IgD-negative memory B cell (primary cell): ENCODE data around the gene AUH. TPM values are rescaled to one million over a fixed set of nuclear protein-coding genes. Genes with fewer than 3 reads are reported as not detected.

Experiments used
- H3K27ac Mint-ChIP-seq, 3 donors: one replicate each; pipeline ENCODE4 v1.8.0; 2020 to 2022; ENCODE audit warnings: mild to moderate bottlenecking in 3 of 3, mixed read lengths in 3 of 3, moderate library complexity in 1 of 3
- H3K27me3 Mint-ChIP-seq: one replicate; pipeline ENCODE4 v1.8.0; 2021; ENCODE audit warnings: mixed read lengths
- H3K36me3 Mint-ChIP-seq: one replicate; pipeline ENCODE4 v1.8.0; 2020; ENCODE audit warnings: mild to moderate bottlenecking, mixed read lengths
- H3K4me1 Mint-ChIP-seq, 3 donors: one replicate each; pipeline ENCODE4 v1.8.0; 2020 to 2022; ENCODE audit warnings: mixed read lengths in 3 of 3, mild to moderate bottlenecking in 1 of 3
- H3K4me3 Mint-ChIP-seq, 4 donors: one replicate each; pipeline ENCODE4 v1.8.0; 2020 to 2022; ENCODE audit warnings: mild to moderate bottlenecking in 4 of 4, mixed read lengths in 4 of 4, moderate library complexity in 3 of 4
- H3K9me3 Mint-ChIP-seq, 3 donors: one replicate each; pipeline ENCODE4 v1.8.0; 2020 to 2021; ENCODE audit warnings: mixed read lengths in 3 of 3, mild to moderate bottlenecking in 1 of 3
- polyA plus RNA-seq: library from polyadenylated mRNA; unstranded; fragments of 300-500 nt; fragmentation: Illumina TruSeq; gene quantifications from one replicate; pipeline ENCODE4 v1.2.3, GENCODE V29; 2021

The AUH gene, protein sequence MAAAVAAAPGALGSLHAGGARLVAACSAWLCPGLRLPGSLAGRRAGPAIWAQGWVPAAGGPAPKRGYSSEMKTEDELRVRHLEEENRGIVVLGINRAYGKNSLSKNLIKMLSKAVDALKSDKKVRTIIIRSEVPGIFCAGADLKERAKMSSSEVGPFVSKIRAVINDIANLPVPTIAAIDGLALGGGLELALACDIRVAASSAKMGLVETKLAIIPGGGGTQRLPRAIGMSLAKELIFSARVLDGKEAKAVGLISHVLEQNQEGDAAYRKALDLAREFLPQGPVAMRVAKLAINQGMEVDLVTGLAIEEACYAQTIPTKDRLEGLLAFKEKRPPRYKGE
- 15.7 TPM for polyA plus RNA-seq

DNA sequence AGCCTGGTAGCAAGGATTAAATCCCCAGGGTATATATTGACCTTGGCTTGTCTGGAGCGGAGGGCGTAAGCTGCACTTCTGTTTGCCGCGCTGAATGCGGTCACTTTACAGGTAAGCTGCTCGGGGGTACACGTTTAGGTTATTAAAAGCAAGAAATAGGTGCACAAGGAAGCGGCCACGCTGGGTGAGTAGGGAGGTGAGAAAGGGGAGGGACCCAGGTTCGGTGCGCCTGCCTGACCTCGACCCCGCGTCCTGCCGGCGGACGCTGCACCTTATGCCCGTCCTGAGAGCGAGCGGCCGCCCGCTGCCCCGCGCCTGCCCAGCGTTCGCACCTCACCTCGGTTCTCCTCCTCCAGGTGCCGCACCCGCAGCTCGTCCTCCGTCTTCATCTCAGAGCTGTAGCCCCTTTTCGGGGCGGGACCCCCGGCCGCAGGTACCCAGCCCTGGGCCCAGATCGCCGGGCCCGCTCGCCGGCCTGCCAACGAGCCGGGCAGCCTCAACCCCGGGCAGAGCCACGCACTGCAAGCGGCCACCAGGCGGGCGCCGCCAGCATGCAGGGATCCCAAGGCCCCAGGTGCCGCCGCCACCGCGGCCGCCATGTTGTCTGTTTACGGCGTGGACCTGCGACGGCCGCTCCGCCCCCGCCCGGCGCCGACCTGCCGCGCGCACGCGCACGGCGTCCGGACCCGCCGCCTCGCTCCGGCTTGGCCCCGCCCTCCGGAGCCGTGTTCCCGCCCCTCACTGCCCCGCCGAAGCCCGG is at the start of gene AUH:
AUH (minus strand) TSS at position 628 of the 760 bp plus-strand sequence; CDS start at position 599, 29 bp downstream.
- Mint-ChIP-seq H3K36me3 (peaks cover 9% of the 10 kb centered on the region), H3K27ac (peak within 1 kb of the TSS; percentile 90 to 95 (median 92)), H3K4me3 (peak within 1 kb of the TSS; percentile 89 to 99 (median 94)), H3K9me3 (no peaks in the 10 kb centered on the region), H3K4me1 (peaks cover 26 to 34% (median 31%) of the 10 kb centered on the region in 3 donors), H3K27me3 (no peaks in the 10 kb centered on the region)

GRCh38 chr9:91411096-91411771 is 49.5 kb upstream of the AUH start:
- Mint-ChIP-seq H3K27ac (peak overlapping the region in 1 of 3 donors; percentile 48), H3K27me3 (peaks cover 2% of the 10 kb centered on the region), H3K9me3 (no peaks in the 10 kb centered on the region), H3K36me3 (peaks cover 2% of the 10 kb centered on the region), H3K4me1 (peaks cover 21 to 33% (median 29%) of the 10 kb centered on the region in 3 donors), H3K4me3 (peak overlapping the region in 3 of 4 donors; percentile 1 to 63 (median 48))

DNA sequence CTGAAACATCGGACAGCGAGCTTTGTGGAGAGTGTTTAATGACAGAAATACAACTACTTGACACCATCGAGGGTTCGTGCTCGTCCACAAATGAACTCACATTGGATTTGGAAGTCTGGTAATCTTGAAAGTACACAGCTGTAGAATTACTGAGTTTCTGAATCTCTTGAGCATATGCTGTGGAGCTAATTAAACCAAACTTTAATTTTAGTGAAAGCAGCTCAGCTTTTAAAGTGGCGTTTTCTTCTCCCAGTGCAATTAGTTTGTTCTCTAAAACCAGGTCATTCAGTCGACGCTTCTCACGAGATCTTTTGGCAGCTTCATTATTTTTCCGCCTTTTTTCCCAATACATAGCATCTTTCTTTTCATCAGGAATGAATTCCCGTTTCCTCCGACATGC is 48.4 kb upstream of the AUH start:
- Mint-ChIP-seq H3K4me1 (peaks cover 18 to 30% (median 26%) of the 10 kb centered on the region in 3 donors), H3K36me3 (peaks cover 2% of the 10 kb centered on the region), H3K27me3 (no peaks in the 10 kb centered on the region), H3K9me3 (no peaks in the 10 kb centered on the region), H3K4me3 (no peak overlapping the region), H3K27ac (peak overlapping the region in 1 of 3 donors; percentile 57)

DNA sequence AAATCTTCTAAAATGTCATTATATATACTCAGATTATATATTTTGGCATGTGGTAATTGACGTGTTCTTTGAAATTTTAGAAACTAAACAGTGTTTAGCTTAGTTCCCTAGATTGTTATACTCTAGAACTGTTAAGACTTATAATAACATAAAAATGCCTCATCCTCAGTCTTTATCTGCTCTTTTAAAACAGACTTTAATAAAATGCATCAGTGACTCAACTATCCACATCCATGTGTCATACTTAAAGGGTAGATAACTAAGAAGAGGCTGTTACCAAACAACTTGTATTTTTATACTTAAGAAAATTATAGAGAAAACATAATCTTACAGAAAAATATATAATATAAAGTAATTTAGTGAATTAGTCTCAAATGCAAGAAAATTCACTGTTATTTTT is 46.8 kb upstream of the AUH start:
- Mint-ChIP-seq H3K4me1 (peaks cover 15 to 23% (median 23%) of the 10 kb centered on the region in 3 donors), H3K27me3 (peaks cover 2% of the 10 kb centered on the region), H3K27ac (no peak overlapping the region)

DNA sequence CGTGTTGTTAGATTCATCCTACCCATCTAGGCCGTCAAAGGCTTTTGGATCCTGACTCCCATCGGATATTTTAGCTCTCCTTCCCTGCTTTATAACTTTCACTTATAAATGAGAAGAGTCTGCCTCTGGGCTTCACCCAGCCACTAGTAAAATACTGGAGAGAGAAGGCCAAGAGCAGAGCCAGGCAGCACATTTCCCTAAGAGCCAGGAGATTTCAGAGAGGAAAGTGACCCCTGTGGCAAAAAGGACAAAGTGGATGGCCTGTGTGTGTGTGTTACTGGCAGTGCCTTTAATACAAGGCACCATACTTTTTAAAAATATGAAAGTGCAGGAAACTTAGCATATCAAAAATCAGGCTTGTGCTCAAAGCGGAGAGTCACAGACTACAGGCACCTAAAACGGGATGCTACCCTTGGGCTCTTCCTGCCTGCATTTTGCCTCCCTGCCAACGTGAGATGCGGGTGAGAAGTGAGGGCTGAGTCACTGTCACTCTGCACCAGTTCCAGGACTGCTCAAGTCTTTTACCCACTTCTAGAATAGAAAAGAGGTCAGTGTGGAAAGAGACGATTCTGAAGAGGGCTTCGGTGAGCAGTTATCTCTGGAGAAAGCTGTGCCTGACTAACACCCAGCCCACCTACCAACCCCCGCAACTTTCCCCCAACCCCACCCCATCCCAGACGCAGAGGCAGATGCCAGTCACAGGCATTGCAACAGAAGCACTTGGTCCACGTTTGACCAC is 46.0 kb upstream of the AUH start:
- Mint-ChIP-seq H3K4me1 (peaks cover 13 to 20% (median 16%) of the 10 kb centered on the region in 3 donors), H3K27ac (peak overlapping the region in 1 of 3 donors; percentile 35), H3K36me3 (peaks cover 2% of the 10 kb centered on the region), H3K27me3 (peaks cover 2% of the 10 kb centered on the region), H3K9me3 (no peaks in the 10 kb centered on the region), H3K4me3 (no peak overlapping the region)

More for the DNA sequence above, 46.8 kb upstream of the AUH start:
- Mint-ChIP-seq H3K4me3 (no peak overlapping the region), H3K9me3 (no peaks in the 10 kb centered on the region), H3K36me3 (peaks cover 2% of the 10 kb centered on the region)

GRCh38 chr9:91405343-91406077 is 43.8 kb upstream of the AUH start:
- Mint-ChIP-seq H3K9me3 (no peaks in the 10 kb centered on the region), H3K27ac (peak overlapping the region in 1 of 3 donors; percentile 47), H3K4me1 (peaks cover 2 to 8% (median 6%) of the 10 kb centered on the region in 3 donors), H3K27me3 (peaks cover 5% of the 10 kb centered on the region), H3K4me3 (no peak overlapping the region), H3K36me3 (peaks cover 2% of the 10 kb centered on the region)

DNA sequence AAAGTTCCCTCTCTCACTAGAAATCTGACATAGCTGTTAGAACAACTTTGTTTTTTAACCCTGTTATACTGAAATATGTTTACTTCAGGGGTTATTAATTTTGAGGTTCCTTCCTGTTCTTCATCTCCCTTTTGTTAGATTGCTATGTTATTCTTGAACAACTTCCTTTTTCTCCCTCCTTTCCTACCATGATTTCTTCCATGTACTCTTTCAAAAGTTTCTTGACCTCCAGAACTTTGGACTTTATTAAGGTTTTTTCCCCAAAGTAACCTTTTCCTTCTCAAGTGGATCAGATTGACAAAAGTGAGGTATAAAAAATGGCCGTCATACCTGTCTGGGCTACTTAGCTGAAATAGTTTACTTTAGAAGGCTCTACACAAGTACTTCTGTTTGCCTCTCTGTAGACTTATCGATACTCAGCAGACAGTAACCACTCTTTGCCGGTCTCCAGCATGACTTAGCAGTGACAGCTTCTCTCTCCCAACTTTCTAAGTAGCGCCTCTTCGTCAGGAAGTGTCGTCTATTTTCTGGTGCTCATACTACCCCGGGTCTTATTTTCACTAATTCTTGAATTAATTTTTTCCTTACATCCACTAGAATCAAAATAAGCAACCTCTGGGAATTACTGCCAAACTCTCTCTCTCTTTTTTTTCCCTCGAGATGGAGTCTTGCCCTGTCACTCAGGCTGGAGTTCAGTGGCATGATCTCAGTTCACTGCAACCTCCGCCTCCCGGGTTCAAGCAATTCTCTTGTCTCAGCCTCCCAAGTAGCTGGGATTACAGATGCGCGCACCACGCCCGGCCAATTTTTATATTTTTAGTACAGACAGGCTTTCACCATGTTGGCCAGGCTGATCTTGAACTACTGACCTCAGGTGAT is 42.2 kb upstream of the AUH start:
- Mint-ChIP-seq H3K4me3 (no peak overlapping the region), H3K9me3 (no peaks in the 10 kb centered on the region), H3K36me3 (no peaks in the 10 kb centered on the region), H3K27ac (no peak overlapping the region), H3K4me1 (peaks cover 2 to 8% (median 6%) of the 10 kb centered on the region in 3 donors), H3K27me3 (peaks cover 5% of the 10 kb centered on the region)

GRCh38 chr9:91398926-91399325 is 37.2 kb upstream of the AUH start:
- Mint-ChIP-seq H3K36me3 (no peaks in the 10 kb centered on the region), H3K4me1 (peaks cover 0 to 12% (median 9%) of the 10 kb centered on the region in 3 donors), H3K27ac (no peak overlapping the region), H3K9me3 (no peaks in the 10 kb centered on the region), H3K4me3 (no peak overlapping the region), H3K27me3 (peaks cover 6% of the 10 kb centered on the region)

DNA sequence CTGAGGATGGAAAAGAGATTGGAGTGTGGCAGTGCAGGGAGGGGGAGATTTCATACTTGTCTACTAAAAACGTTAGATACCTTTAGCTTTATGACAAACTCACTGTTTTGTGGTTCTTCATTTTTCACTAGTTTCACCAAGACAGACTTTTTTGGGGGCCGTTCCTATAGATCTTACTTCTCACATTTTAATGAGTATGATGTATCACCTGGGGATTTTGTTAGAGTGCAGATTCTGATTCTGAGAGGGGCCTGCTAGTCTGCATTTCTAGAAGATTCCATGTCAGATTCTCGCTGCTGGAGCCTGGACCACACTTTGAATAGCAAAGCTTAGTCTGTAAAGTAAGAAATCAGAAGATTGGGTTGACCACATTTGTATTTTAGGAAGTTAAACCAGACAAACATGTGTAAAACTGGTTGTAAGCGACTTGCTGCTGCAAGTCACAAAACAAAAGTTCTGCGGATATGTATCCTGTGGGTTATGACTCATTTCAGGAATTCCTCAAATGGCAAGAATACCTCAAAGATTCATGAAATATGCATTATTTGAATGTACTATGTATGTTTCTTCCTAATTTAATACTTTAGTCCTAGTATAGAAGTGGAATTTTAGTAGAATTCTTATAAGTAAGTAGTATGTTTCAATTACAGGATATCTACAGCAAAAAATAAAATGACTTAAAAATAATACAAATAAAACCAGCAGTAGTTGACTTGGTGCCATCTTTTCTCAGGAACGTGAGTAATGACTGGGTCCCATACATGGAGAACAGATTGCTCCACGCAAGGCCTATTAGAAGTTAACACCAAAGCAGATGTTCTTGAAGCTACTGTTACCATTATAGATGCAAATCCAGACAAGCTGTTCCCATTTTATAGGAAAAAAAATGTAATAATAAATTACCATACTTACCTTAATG is 34.1 kb upstream of the AUH start:
- H3K36me3 Mint-ChIP-seq: no peaks in the 10 kb centered on the region
- peaks cover 1% of the 10 kb centered on the region for H3K27me3 Mint-ChIP-seq
- H3K4me3 Mint-ChIP-seq: no peak overlapping the region
- H3K27ac Mint-ChIP-seq: no peak overlapping the region
- peaks cover 0 to 7% (median 5%) of the 10 kb centered on the region in 3 donors for H3K4me1 Mint-ChIP-seq
- H3K9me3 Mint-ChIP-seq: no peaks in the 10 kb centered on the region

- H3K4me1 Mint-ChIP-seq: peaks cover 0 to 7% (median 5%) of the 10 kb centered on the region in 3 donors
- peaks cover 1% of the 10 kb centered on the region for H3K27me3 Mint-ChIP-seq
Observed at GRCh38 chr9:91395106-91395552, 33.4 kb upstream of the AUH start.

GRCh38 chr9:91393826-91394225 is 32.1 kb upstream of the AUH start:
- H3K4me3 Mint-ChIP-seq: peak overlapping the region in 1 of 4 donors; percentile 3
- peaks cover 0 to 7% (median 5%) of the 10 kb centered on the region in 3 donors for H3K4me1 Mint-ChIP-seq
- no peak overlapping the region for H3K27ac Mint-ChIP-seq
- H3K27me3 Mint-ChIP-seq: peaks cover 1% of the 10 kb centered on the region
- H3K9me3 Mint-ChIP-seq: no peaks in the 10 kb centered on the region
- no peaks in the 10 kb centered on the region for H3K36me3 Mint-ChIP-seq

More at GRCh38 chr9:91395106-91395552, 33.4 kb upstream of the AUH start:
- Mint-ChIP-seq H3K36me3 (no peaks in the 10 kb centered on the region), H3K9me3 (no peaks in the 10 kb centered on the region), H3K27ac (no peak overlapping the region), H3K4me3 (no peak overlapping the region)

- Mint-ChIP-seq H3K9me3 (no peaks in the 10 kb centered on the region), H3K27ac (no peak overlapping the region), H3K4me3 (no peak overlapping the region), H3K36me3 (no peaks in the 10 kb centered on the region), H3K4me1 (peaks cover 0 to 7% (median 5%) of the 10 kb centered on the region in 3 donors), H3K27me3 (peaks cover 1% of the 10 kb centered on the region)
Observed at GRCh38 chr9:91392435-91392834, 30.7 kb upstream of the AUH start.
